HepG2 (cell line): ENCODE results near the gene BCL2L13. TPM values are rescaled to one million over a fixed set of nuclear protein-coding genes. Genes with fewer than 3 reads are reported as not detected.
A peak's percentile ranks its signal among the peaks of the same experiment; 100 is the strongest.

ENCODE experiments used
- ATAC-seq: fragments of 200-7000 bp; cut with Tn5 transposase; 3 replicates; pipeline ENCODE4 v1.9.1; 2020; ENCODE audit warnings: mild to moderate bottlenecking, moderate library complexity
- BruUV-seq: library from RNA; stranded (reverse); fragments of 400-500 nt; replicated peaks from 2 replicates; lab custom pipeline; 2021; lab: Mats Ljungman, UMichigan
- CTCF ChIA-PET: fragments of 300-600 bp; formaldehyde crosslinking; extraction: SDS; loops from one replicate; lab custom pipeline; 2021; ENCODE audit warnings: low total read pairs, inconsistent platforms, low intra/inter-chr PET ratio; lab: Yijun Ruan, JAX
- POLR2A ChIA-PET: fragments of 350-600 bp; sonication (Branson Sonifier 250); formaldehyde crosslinking; loops from one replicate; lab custom pipeline; 2020; ENCODE audit warnings: antibody characterized with exemption, inconsistent platforms; lab: Yijun Ruan, JAX
- DNase-seq: peaks from one replicate; pipeline ENCODE4 v3.0.0-alpha.2; 2015; ENCODE audit warnings: low spot score
- FAIRE-seq: peaks from 3 replicates; lab custom pipeline; 2011; peaks lifted over from hg19 to GRCh38; lab: Jason Lieb, UNC
- H2AFZ ChIP-seq: one replicate; pipeline ENCODE4 v1.6.1; 2011; ENCODE audit warnings: low read length, inconsistent platforms
- H3K27ac ChIP-seq: fragments of 300-600 bp; 3 replicates; pipeline ENCODE4 v1.8.0; 2011; ENCODE audit warnings: mixed run types, mild to moderate bottlenecking, mixed read lengths, low read length, inconsistent platforms; ENCODE audit not compliant: insufficient read depth; ENCODE audit errors: extremely low read length
- H3K27me3 ChIP-seq, 2 experiments: fragments of 200-600 bp in 1 of 2; 2 replicates in 1 of 2; 3 replicates in 1 of 2; pipeline versions ENCODE4 v1.6.0 to v1.8.0; 2011; ENCODE audit warnings: low read length in 2 of 2, mild to moderate bottlenecking in 2 of 2, moderate library complexity in 2 of 2, inconsistent platforms in 1 of 2; ENCODE audit not compliant: insufficient read depth in 2 of 2, control insufficient read depth in 1 of 2
- H3K36me3 ChIP-seq, 2 experiments: fragments of 200-600 bp in 1 of 2; replicated peaks in 1 of 2; 2 replicates in 1 of 2; 3 replicates in 1 of 2; pipeline versions ENCODE4 v1.5.1 to v1.8.0; 2011; ENCODE audit warnings: low read length in 2 of 2, inconsistent platforms in 1 of 2; ENCODE audit not compliant: insufficient read depth in 2 of 2, control insufficient read depth in 1 of 2
- H3K4me1 ChIP-seq: 2 replicates; pipeline ENCODE4 v1.5.1; 2012; ENCODE audit warnings: low read length, inconsistent platforms; ENCODE audit not compliant: insufficient read depth
- H3K4me2 ChIP-seq: 2 replicates; pipeline ENCODE4 v1.6.0; 2011; ENCODE audit warnings: low read depth, low read length, inconsistent platforms
- H3K4me3 ChIP-seq, 3 experiments: fragments of 200-600 bp in 1 of 3; sonication (generic), shearing (Covaris generic) in 1 of 3; replicated peaks in 1 of 3; 2 replicates each; pipeline ENCODE4 v1.5.1; 2011 to 2016; ENCODE audit warnings: low read length in 3 of 3, inconsistent platforms in 2 of 3, low read depth in 2 of 3, mild to moderate bottlenecking in 2 of 3, control low read depth in 1 of 3, mixed read lengths in 1 of 3; ENCODE audit not compliant: insufficient read depth in 1 of 3
- H3K79me2 ChIP-seq: one replicate; pipeline ENCODE4 v1.6.1; 2011; ENCODE audit warnings: low read length, inconsistent platforms; ENCODE audit not compliant: insufficient read depth
- H3K9ac ChIP-seq: 2 replicates; pipeline ENCODE4 v1.6.0; 2011; ENCODE audit warnings: mild to moderate bottlenecking, low read depth, low read length, inconsistent platforms; ENCODE audit not compliant: insufficient read depth
- H3K9me3 ChIP-seq: 2 replicates; pipeline ENCODE4 v1.5.1; 2012; ENCODE audit warnings: mild to moderate bottlenecking, low read length
- H4K20me1 ChIP-seq: 2 replicates; pipeline ENCODE4 v1.6.0; 2011; ENCODE audit warnings: inconsistent platforms, mild to moderate bottlenecking, low read length, moderate library complexity; ENCODE audit not compliant: insufficient read depth
- HOMEZ ChIP-seq: IDR thresholded peaks from 2 replicates; pipeline ENCODE4 v1.6.1; 2016; ENCODE audit warnings: low read depth
- KLF6 ChIP-seq: IDR thresholded peaks from 2 replicates; pipeline ENCODE4 v1.8.0; 2016; ENCODE audit warnings: missing biosample characterization, missing genetic modification reagents
- PAXIP1 ChIP-seq: sonication (generic); formaldehyde crosslinking; conservative IDR thresholded peaks from 2 replicates; pipeline ENCODE4 v1.4.0; 2020; ENCODE audit warnings: mild to moderate bottlenecking, missing genetic modification reagents, moderate library complexity
- SOX5 ChIP-seq: IDR thresholded peaks from 2 replicates; pipeline ENCODE4 v1.6.1; 2016; ENCODE audit warnings: borderline replicate concordance
- ZBTB37 ChIP-seq: sonication (generic); formaldehyde crosslinking; IDR thresholded peaks from 2 replicates; pipeline ENCODE4 v1.4.0; 2020; ENCODE audit warnings: mild to moderate bottlenecking, missing genetic modification reagents
- WGBS: methylation state at CpG from one replicate; pipeline ENCODE4 v1.1.6; 2017; ENCODE audit warnings: low lambda C conversion rate; 5-methylcytosine and 5-hydroxymethylcytosine counted together
- in situ Hi-C: cut with HindIII; loops from 2 replicates; pipeline ENCODE4 v1.10.0; 2017; ENCODE audit warnings: low pct_unique_long_range_greater_than_20kb; ENCODE audit not compliant: extremely low pct_ligation_motif_present
- intact Hi-C: fragments of 100-400 bp; cut with micrococcal nuclease; formaldehyde crosslinking; loops from one replicate; pipeline ENCODE4 v1.10.0; 2022; ENCODE audit not compliant: unreplicated experiment
- polyA plus RNA-seq, 8 experiments: library from polyadenylated mRNA; depleted of rRNA in 3 of 8; stranded (reverse) in 7 of 8; unstranded in 1 of 8; fragments of >200 nt; fragmentation: Illumina TruSeq in 4 of 8; extraction: Trizol in 4 of 8; gene quantifications; 2 replicates each; pipeline versions ENCODE4 v1.2.1 to v1.2.3, GENCODE V29; 2011 to 2016; ENCODE audit warnings: low read depth in 4 of 8, missing spikeins in 1 of 8, mixed read lengths in 1 of 8; ENCODE audit not compliant: insufficient read depth in 1 of 8
- total RNA-seq, 5 experiments: library from RNA; depleted of rRNA; stranded (reverse); fragments of >200 nt; fragmentation: Illumina TruSeq; extraction: Trizol; gene quantifications; 2 replicates each; pipeline ENCODE4 v1.2.3, GENCODE V29; 2016; ENCODE audit warnings: low read depth in 1 of 5
- TF ChIP-seq, protein P1 (sequence below): sonication (generic); formaldehyde crosslinking; IDR thresholded peaks from 2 replicates; pipeline ENCODE4 v1.8.1; 2023; ENCODE audit warnings: missing genetic modification reagents, mild to moderate bottlenecking, borderline replicate concordance
- TF ChIP-seq, protein P2 (sequence below): sonication (generic); formaldehyde crosslinking; IDR thresholded peaks from 2 replicates; pipeline ENCODE4 v1.4.0; 2020; ENCODE audit warnings: missing genetic modification reagents, borderline replicate concordance
- TF ChIP-seq, protein P3 (sequence below): IDR thresholded peaks from 2 replicates; pipeline ENCODE4 v1.6.1; 2016; ENCODE audit warnings: missing biosample characterization, missing genetic modification reagents, low read depth

Gene BCL2L13
- total and polyA plus RNA-seq, 2 of the 13 experiments (the other 11 are each of a cell fraction or from before 2014, with no cell fraction given): 13.5 to 14.6 TPM

- Histone ChIP-seq H3K27me3 (no peaks in the 10 kb centered on the region; a peak in 1 of 5 replicates), H3K9me3 (no peaks in the 10 kb centered on the region), H3K27ac (peak overlapping the region; percentile 83), H4K20me1 (no peaks in the 10 kb centered on the region), H3K9ac (peak overlapping the region; percentile 61), H3K36me3 (no peaks in the 10 kb centered on the region), H3K79me2 (peaks cover 2% of the 10 kb centered on the region), H3K4me3 (peak overlapping the region in 1 of 3 experiments; percentile 5; a peak in 2 of 6 replicates), H3K4me1 (peaks cover 39% of the 10 kb centered on the region), H2AFZ (peak overlapping the region; percentile 48), H3K4me2 (peak overlapping the region; percentile 59)
- FAIRE-seq: no peak
- in situ Hi-C loops: no loop called here
- POLR2A ChIA-PET: no interaction called here
- BruUV-seq: no TSS peak
- ATAC-seq: peak; percentile 62
- CTCF ChIA-PET: no interaction called here
- 25% methylated on average over 4 of the region's 4 CpGs for WGBS
- peak; percentile 85 for DNase-seq
- intact Hi-C loops: no loop called here
- TF ChIP-seq, protein P1, sequence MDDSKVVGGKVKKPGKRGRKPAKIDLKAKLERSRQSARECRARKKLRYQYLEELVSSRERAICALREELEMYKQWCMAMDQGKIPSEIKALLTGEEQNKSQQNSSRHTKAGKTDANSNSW (CRISPR knock-in tag): no peak
- TF ChIP-seq SOX5 (CRISPR knock-in tag) (peak; percentile 18; the same call in 1 of the 2 replicates), HOMEZ (CRISPR knock-in tag) (0 out of 2 replicates have a peak, but pooled peaks have one; percentile 46), ZBTB37 (CRISPR knock-in tag) (no peak), KLF6 (CRISPR knock-in tag) (no peak), PAXIP1 (peak; percentile 73)
- TF ChIP-seq, protein P2, sequence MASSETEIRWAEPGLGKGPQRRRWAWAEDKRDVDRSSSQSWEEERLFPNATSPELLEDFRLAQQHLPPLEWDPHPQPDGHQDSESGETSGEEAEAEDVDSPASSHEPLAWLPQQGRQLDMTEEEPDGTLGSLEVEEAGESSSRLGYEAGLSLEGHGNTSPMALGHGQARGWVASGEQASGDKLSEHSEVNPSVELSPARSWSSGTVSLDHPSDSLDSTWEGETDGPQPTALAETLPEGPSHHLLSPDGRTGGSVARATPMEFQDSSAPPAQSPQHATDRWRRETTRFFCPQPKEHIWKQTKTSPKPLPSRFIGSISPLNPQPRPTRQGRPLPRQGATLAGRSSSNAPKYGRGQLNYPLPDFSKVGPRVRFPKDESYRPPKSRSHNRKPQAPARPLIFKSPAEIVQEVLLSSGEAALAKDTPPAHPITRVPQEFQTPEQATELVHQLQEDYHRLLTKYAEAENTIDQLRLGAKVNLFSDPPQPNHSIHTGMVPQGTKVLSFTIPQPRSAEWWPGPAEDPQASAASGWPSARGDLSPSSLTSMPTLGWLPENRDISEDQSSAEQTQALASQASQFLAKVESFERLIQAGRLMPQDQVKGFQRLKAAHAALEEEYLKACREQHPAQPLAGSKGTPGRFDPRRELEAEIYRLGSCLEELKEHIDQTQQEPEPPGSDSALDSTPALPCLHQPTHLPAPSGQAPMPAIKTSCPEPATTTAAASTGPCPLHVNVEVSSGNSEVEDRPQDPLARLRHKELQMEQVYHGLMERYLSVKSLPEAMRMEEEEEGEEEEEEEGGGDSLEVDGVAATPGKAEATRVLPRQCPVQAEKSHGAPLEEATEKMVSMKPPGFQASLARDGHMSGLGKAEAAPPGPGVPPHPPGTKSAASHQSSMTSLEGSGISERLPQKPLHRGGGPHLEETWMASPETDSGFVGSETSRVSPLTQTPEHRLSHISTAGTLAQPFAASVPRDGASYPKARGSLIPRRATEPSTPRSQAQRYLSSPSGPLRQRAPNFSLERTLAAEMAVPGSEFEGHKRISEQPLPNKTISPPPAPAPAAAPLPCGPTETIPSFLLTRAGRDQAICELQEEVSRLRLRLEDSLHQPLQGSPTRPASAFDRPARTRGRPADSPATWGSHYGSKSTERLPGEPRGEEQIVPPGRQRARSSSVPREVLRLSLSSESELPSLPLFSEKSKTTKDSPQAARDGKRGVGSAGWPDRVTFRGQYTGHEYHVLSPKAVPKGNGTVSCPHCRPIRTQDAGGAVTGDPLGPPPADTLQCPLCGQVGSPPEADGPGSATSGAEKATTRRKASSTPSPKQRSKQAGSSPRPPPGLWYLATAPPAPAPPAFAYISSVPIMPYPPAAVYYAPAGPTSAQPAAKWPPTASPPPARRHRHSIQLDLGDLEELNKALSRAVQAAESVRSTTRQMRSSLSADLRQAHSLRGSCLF (CRISPR knock-in tag): no peak
- TF ChIP-seq, protein P3, sequence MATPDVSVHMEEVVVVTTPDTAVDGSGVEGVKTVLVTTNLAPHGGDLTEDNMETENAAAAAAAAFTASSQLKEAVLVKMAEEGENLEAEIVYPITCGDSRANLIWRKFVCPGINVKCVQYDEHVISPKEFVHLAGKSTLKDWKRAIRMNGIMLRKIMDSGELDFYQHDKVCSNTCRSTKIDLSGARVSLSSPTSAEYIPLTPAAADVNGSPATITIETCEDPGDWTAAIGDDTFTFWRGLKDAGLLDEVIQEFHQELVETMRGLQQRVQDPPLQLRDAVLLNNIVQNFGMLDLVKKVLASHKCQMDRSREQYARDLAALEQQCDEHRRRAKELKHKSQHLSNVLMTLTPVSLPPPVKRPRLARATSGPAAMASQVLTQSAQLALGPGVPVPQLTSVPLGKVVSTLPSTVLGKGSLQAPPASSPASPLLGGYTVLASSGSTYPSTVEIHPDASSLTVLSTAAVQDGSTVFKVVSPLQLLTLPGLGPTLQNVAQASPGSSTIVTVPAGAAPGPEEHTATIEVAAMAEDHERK: no peak
Observed at GRCh38 chr22:17633217-17633997, 5.2 kb upstream of the BCL2L13 start.
